ENCODE data around the gene FRRS1.

The FRRS1 gene

DNA sequence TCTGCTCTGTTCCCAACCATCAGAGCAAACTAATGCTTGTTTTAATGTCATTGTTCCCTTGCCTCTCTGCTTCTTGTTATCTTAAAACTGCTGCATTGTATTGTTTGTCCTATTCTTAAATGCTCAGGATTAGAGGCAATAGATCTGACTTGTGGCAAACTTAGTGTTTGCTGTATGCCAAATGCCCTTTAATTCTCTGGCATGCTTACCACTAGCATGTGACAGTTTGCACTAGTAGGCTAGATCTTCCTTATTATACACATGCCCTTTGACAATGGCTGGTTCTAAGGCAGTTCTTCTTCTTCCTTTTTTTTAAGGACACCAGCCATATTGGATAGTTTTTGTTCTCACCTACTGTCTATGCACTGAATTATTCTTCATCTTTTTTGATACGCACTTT is 90.4 kb downstream of the FRRS1 start:
- DNase-seq (ENCODE audit: low spot score), result no peak

DNA sequence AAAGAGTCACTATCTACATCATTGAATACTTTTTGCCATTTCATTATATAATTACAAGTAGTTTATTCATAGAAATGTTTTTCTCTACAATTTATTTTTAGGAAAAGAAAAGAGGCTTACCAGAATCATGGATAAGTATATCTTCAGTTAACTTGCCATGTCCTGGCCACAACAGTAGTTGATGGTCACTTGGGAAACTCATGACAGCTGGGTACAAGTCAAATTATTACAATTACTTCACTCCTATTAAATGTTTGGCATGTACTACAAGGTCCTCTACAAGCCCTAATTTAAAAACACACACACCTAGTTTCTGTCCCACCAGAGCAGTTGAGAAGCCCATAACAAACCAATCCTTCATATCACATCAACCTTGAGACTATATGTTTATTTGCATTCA is 91.1 kb downstream of the FRRS1 start:
- DNase-seq (ENCODE audit: low spot score), result no peak

- DNase-seq (ENCODE audit: low spot score), result no peak
These were observed 92.0 kb downstream of the FRRS1 start for GRCh38 chr1:99674115-99675064.

DNA sequence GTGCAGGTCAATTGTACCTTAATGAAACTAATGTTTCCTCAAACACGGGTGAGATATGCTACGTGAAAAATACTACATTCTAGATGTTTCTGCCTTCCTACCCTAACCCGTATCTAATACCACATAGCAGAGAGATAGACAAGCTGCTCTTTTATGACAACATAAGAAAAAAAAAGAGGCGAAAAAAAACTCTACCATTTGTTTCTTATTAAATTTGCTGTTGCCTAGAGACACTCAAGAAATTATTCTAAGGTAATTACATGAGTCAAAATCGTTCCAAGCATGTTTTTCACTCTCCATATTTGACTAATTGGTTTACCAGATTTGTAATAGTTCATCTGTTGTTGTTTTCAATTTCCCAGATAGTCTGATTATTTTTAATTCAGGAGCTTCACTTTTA is 93.1 kb downstream of the FRRS1 start:
- no peak for DNase-seq (ENCODE audit: low spot score)

DNA sequence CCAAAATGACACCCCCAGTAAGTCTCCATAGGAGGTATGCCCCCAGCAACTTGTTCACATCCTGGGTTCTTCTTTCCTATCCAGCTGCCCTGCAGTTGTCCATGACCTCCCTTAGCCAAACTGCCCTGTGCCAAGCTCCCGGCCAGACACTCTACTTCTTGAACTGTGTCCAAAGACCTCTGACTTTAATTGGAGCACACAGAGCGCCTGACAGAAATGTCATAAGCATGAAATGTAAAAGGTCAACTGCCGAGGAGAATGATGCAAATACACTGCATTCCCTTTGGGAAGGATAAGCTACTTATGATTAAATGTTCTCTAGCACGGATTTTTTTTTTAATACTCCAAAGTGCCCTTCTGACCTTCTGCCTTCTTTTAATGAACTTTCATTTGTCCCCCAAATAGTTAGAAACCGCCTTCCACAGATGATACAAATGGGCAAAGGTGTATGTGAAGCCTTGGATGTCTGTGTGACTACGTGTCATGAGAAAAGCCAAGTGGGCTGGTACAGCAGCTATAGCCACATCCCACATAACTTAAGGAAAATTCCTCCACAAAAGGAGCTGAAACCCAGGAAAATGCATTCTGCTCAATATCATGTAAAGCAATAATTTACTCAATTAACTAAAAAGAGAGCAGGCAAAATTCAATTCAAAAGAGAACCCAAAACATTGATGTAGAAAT is 93.8 kb downstream of the FRRS1 start:
- DNase-seq (ENCODE audit: low spot score), result no peak

DNA sequence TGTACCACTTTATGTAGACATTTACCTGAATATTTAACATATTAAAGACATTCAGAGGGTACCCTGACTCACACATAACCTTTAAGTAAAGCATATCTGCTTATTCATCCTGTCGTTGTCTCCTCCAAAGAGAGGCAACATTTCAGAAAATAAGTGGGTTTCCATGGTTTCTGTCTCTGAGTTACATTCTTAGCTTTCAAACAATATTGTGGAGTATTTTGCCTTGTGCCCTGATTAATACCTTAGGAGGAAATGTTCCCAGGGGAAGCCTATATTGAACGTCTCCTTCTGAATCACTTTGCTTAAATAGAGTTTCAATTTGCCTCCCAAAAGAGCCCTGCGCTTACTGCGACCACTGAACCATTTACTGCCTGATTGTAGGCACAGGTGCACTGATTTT is 94.4 kb downstream of the FRRS1 start:
- DNase-seq (ENCODE audit: low spot score), result no peak

- no peak for DNase-seq (ENCODE audit: low spot score)
These were observed 95.9 kb downstream of the FRRS1 start for GRCh38 chr1:99670583-99670982.

DNA sequence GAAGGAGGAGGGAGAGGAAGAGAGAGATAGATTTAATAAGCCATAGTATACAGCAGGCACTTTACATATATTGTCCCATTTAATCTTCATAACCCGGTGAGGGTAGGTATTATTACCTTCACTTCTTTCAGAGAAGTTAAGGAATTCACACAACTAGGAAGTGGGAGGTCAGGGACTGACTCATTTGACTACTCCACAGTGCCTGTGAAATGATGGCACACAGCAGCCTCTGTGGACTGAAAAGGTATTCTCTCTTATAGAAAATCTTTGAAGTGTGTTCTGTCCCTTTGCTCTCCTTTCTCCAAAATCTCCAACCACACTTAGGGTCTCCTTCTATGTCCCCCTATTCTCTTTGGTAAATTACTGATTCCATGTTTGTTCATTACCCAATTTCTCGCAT is 96.6 kb downstream of the FRRS1 start:
- no peak for DNase-seq (ENCODE audit: low spot score)

DNA sequence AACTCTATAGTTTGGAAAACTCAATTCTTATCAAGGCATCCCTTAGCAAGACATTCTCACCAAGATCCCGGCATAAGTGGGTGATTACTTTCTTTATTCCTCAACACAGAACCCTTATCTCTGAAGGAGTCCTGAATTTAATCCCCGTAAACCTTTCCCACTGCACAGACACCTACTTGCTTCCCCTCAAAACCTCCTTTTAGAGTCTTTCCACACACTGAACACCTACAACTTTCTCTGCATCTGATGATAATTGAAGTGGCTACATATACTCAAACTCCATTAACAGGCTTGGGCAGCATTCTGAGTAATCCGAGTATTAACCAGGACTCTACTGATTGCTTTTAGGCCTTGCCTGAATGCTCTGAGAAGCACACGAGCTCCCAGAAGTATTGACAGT is 97.1 kb downstream of the FRRS1 start:
- no peak for DNase-seq (ENCODE audit: low spot score)

DNA sequence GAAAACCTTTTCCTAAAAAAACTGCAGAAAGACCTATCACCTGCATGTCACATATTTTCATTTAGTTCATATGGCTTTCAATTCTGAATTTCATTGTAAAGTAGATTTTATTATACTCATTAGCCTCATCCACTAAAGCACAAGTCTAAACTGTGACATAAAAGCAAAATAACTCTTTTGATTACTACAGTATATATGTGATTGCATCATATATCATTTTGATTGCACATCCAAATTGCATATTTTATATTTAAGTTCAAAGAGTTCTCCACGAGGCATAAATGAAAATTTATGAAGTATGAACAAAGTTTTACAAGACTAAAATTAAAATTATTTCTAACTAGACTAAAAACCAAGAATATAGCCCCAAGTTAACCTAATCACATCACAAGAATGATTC is 101.2 kb downstream of the FRRS1 start:
- no peak for DNase-seq (ENCODE audit: low spot score)

- DNase-seq (ENCODE audit: low spot score), result no peak
These were observed 102.9 kb downstream of the FRRS1 start for GRCh38 chr1:99663501-99663900.

- no peak for DNase-seq (ENCODE audit: low spot score)
These were observed 103.8 kb downstream of the FRRS1 start for GRCh38 chr1:99662539-99663080.

- DNase-seq (ENCODE audit: low spot score), result no peak
These were observed 104.7 kb downstream of the FRRS1 start for GRCh38 chr1:99661780-99662179.

DNA sequence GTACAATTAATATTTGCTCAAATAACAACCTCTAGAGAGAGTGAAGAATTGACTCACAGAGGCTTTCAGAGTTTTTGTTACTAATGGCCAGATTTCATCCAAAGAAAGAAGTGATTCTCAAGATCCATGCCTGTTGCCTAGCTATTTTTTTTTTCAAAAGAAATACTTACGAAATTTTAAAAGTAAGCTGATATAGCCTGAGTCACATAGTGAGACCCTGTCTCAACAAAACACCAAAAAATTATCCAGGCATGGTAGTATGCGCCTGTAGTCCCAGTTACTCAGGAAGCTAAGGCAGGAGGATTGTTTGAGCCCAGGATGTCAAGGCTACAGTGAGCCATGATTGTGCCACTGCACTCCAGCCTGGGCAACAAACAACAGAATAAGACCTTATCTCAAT is 105.9 kb downstream of the FRRS1 start:
- no peak for DNase-seq (ENCODE audit: low spot score)

- no peak for DNase-seq (ENCODE audit: low spot score)
These were observed 106.7 kb downstream of the FRRS1 start for GRCh38 chr1:99659755-99660210.

Data from putamen (tissue), 1 donor.